SK-N-SH (cell line): ENCODE measurements around the gene SNX10.

Source experiments
- EZH2phosphoT487 ChIP-seq: fragments of 200-600 bp; sonication (generic); IDR thresholded peaks from 2 replicates; pipeline ENCODE4 v1.6.1; 2017; ENCODE audit warnings: low read depth, mixed run types, mild to moderate bottlenecking, antibody characterized with exemption, moderate library complexity, borderline replicate concordance
- GATA2 ChIP-seq: sonication (generic); formaldehyde crosslinking; IDR thresholded peaks from 2 replicates; pipeline ENCODE4 v1.5.0; 2020; ENCODE audit warnings: mild to moderate bottlenecking, missing genetic modification reagents
- MEF2A ChIP-seq: IDR thresholded peaks from 2 replicates; pipeline ENCODE4 v1.4.0; 2012; ENCODE audit warnings: low read depth, borderline replicate concordance
- SMC3 ChIP-seq: IDR thresholded peaks from 2 replicates; pipeline ENCODE4 v1.6.1; 2012; ENCODE audit warnings: low read depth, low read length, improper control_type of control experiment
- TAF1 ChIP-seq: IDR thresholded peaks from 2 replicates; pipeline ENCODE4 v1.6.1; 2012; ENCODE audit warnings: low read depth, mild to moderate bottlenecking, low read length, moderate library complexity, borderline replicate concordance
- TF ChIP-seq, protein P1 (sequence below): fragments of 200-600 bp; sonication (generic); IDR thresholded peaks from 2 replicates; pipeline ENCODE4 v1.6.1; 2017; ENCODE audit warnings: antibody characterized with exemption, mild to moderate bottlenecking, moderate library complexity

GRCh38 chr7:26378016-26378415 lies 86.4 kb downstream of the SNX10 start:
- TF ChIP-seq TAF1 (no peak), EZH2phosphoT487 (no peak), GATA2 (CRISPR knock-in tag) (no peak), SMC3 (no peak), MEF2A (no peak)
- TF ChIP-seq, protein P1, sequence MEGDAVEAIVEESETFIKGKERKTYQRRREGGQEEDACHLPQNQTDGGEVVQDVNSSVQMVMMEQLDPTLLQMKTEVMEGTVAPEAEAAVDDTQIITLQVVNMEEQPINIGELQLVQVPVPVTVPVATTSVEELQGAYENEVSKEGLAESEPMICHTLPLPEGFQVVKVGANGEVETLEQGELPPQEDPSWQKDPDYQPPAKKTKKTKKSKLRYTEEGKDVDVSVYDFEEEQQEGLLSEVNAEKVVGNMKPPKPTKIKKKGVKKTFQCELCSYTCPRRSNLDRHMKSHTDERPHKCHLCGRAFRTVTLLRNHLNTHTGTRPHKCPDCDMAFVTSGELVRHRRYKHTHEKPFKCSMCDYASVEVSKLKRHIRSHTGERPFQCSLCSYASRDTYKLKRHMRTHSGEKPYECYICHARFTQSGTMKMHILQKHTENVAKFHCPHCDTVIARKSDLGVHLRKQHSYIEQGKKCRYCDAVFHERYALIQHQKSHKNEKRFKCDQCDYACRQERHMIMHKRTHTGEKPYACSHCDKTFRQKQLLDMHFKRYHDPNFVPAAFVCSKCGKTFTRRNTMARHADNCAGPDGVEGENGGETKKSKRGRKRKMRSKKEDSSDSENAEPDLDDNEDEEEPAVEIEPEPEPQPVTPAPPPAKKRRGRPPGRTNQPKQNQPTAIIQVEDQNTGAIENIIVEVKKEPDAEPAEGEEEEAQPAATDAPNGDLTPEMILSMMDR, result no peak
